Activated CD4-positive, alpha-beta T cell treated with anti-CD3 and anti-CD28 coated beads, Interleukin-2, amount 10 ng/mL, durations not matched to agents 7 days and 5 days (primary cell): ENCODE measurements around the gene CAMKMT. TPM values are rescaled to one million over a fixed set of nuclear protein-coding genes. Genes with fewer than 3 reads are reported as not detected.

ENCODE experiments used
- CTCF ChIA-PET: fragments of 350-600 bp; sonication (Branson Sonifier 250); formaldehyde crosslinking; loops from one replicate; lab custom pipeline; 2021; ENCODE audit warnings: antibody characterized with exemption; lab: Charles Lee
- POLR2A ChIA-PET: fragments of 350-600 bp; sonication (Branson Sonifier 250); formaldehyde crosslinking; loops from one replicate; lab custom pipeline; 2021; ENCODE audit warnings: antibody characterized with exemption; lab: Charles Lee
- DNase-seq: peaks from one replicate; pipeline ENCODE4 v3.0.0-alpha.2; 2020
- H3K27ac Mint-ChIP-seq: one replicate; pipeline ENCODE4 v1.8.0; 2021; ENCODE audit warnings: mild to moderate bottlenecking, moderate library complexity, mixed read lengths
- H3K27me3 Mint-ChIP-seq: one replicate; pipeline ENCODE4 v1.8.0; 2021; ENCODE audit warnings: mixed read lengths
- H3K36me3 Mint-ChIP-seq: one replicate; pipeline ENCODE4 v1.8.0; 2021; ENCODE audit warnings: low read depth, mixed read lengths
- H3K4me1 Mint-ChIP-seq: one replicate; pipeline ENCODE4 v1.8.0; 2021; ENCODE audit warnings: mixed read lengths
- H3K4me3 Mint-ChIP-seq: one replicate; pipeline ENCODE4 v1.8.0; 2021; ENCODE audit warnings: mild to moderate bottlenecking, moderate library complexity, mixed read lengths
- H3K9me3 Mint-ChIP-seq: one replicate; pipeline ENCODE4 v1.8.0; 2021; ENCODE audit warnings: mixed read lengths
- total RNA-seq, 2 experiments: library from RNA; stranded (reverse); gene quantifications; one replicate each; pipeline ENCODE4 v1.2.3, GENCODE V29; 2021

CAMKMT gene
- total RNA-seq, 2 experiments from 2014 or later = 12.1 to 13.7 TPM

- no peak for DNase-seq
- Mint-ChIP-seq H3K27me3 (no peaks in the 10 kb centered on the region), H3K36me3 (peaks cover 2% of the 10 kb centered on the region), H3K4me1 (peaks cover 4% of the 10 kb centered on the region), H3K27ac (no peak overlapping the region), H3K4me3 (no peak overlapping the region), H3K9me3 (no peaks in the 10 kb centered on the region)
- ChIA-PET CTCF (no interaction called here), POLR2A (no interaction called here)
Measured at GRCh38 chr2:44549856-44550255, 188.1 kb downstream of the CAMKMT start.

DNA sequence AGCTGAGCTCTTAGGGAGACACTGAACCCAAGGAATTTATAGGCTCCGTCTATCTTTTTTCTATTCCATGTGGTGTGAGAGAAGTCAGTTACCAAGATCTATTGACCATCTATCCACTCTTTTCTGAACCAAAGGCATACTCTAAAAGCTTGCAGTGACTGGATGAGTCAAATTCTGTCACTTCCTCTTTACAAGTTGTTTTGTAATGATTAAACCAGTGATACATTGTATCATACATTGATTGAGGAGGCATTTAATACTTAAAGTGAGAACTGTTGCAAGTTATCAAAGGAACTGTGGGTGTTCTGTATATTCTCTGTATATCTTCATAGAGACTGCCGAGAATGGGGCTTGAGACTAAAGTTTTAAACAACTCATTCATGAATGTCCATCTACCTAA is 188.8 kb downstream of the CAMKMT start:
- Mint-ChIP-seq H3K27me3 (no peaks in the 10 kb centered on the region), H3K9me3 (no peaks in the 10 kb centered on the region)
- CTCF ChIA-PET = no interaction called here

GRCh38 chr2:44551497-44551896 is 189.8 kb downstream of the CAMKMT start:
- ChIA-PET POLR2A (no interaction called here), CTCF (no interaction called here)
- Mint-ChIP-seq H3K36me3 (peaks cover 2% of the 10 kb centered on the region), H3K4me3 (no peak overlapping the region), H3K9me3 (no peaks in the 10 kb centered on the region), H3K27me3 (no peaks in the 10 kb centered on the region), H3K27ac (no peak overlapping the region), H3K4me1 (peaks cover 4% of the 10 kb centered on the region)
- no peak for DNase-seq

More for the DNA sequence above, 188.8 kb downstream of the CAMKMT start:
- Mint-ChIP-seq H3K27ac (no peak overlapping the region), H3K4me1 (peaks cover 4% of the 10 kb centered on the region), H3K36me3 (peaks cover 2% of the 10 kb centered on the region), H3K4me3 (no peak overlapping the region)
- DNase-seq = no peak
- POLR2A ChIA-PET = no interaction called here

DNA sequence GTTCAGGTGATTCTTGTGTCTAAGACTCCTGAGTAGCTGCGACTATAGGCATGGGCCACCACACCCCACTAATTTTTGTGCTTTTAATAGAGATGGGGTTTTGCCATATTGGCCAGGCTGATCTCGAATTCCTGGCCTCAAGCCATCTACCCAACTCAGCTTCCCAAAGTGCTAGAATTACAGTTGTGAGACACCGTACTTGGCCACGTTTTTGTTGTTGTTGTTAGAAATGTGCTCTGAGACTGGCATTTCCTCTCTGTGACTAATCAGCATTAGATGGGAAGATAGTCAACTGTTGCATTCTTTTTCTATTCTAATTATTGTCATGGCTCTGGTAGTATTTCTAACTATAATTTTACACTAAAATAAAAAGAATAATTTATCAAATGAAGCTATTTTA is 191.7 kb downstream of the CAMKMT start:
- H3K27me3 Mint-ChIP-seq = no peaks in the 10 kb centered on the region
- no peak overlapping the region for H3K27ac Mint-ChIP-seq
- POLR2A ChIA-PET = no interaction called here

DNA sequence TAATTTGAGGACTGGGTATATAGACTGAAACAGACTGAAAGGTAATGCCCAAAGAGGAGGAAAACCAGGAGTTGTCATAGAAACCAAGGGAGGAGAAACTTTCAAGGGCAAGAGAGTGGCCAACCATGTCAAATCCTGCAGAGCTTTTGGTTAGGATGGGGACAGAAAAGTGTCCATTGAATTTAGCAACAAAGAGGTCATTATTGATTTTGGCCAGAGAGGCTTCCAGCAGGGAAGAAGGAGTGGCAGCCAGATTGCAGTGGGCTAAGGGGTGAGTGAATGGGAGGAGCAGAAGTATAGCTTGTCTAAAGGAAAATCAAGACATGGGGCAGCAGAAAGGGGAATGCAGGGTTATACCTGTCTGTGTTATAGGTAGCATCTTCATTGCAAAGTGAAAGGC is 194.0 kb downstream of the CAMKMT start:
- ChIA-PET POLR2A (no interaction called here), CTCF (no interaction called here)
- Mint-ChIP-seq H3K4me1 (no peaks in the 10 kb centered on the region), H3K4me3 (no peak overlapping the region), H3K27ac (no peak overlapping the region), H3K27me3 (no peaks in the 10 kb centered on the region), H3K36me3 (no peaks in the 10 kb centered on the region), H3K9me3 (no peaks in the 10 kb centered on the region)
- DNase-seq = no peak

More for the DNA sequence above, 191.7 kb downstream of the CAMKMT start:
- DNase-seq = no peak
- no peak overlapping the region for H3K4me3 Mint-ChIP-seq
- no peaks in the 10 kb centered on the region for H3K9me3 Mint-ChIP-seq
- CTCF ChIA-PET = no interaction called here
- peaks cover 2% of the 10 kb centered on the region for H3K36me3 Mint-ChIP-seq
- peaks cover 4% of the 10 kb centered on the region for H3K4me1 Mint-ChIP-seq

GRCh38 chr2:44559108-44559507 is 197.4 kb downstream of the CAMKMT start:
- ChIA-PET POLR2A (no interaction called here), CTCF (interaction anchor here (1.3 kb wide), 1 partner anchor 11 kb away, joined by 4 read pairs; no protein-coding TSS in a partner anchor)
- no peaks in the 10 kb centered on the region for H3K4me1 Mint-ChIP-seq

DNA sequence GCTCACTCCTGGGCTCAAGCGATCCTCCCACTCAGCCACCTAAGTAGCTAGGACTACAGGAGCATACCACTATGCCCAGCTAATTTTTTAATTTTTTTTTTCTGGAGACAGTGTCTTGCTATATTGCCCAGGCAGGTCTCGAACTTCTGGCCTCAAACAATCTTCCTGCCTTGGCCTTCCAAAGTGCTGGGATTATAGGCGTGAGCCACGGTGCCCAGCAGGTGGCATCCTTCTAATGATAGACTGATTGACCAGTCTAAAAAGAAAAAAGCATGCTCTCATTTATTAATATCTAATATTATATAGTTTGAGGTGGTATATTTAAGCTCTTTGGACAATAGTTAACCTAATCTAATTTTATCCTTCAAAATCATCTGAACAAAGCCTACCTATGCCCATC is 198.6 kb downstream of the CAMKMT start:
- no peak overlapping the region for H3K27ac Mint-ChIP-seq
- CTCF ChIA-PET = interaction anchor here (0.6 kb wide), 1 partner anchor 51 kb away, joined by 3 read pairs; no protein-coding TSS in a partner anchor
- POLR2A ChIA-PET = no interaction called here
- H3K4me1 Mint-ChIP-seq = no peaks in the 10 kb centered on the region
- H3K27me3 Mint-ChIP-seq = no peaks in the 10 kb centered on the region
- no peaks in the 10 kb centered on the region for H3K36me3 Mint-ChIP-seq
- no peak for DNase-seq
- H3K9me3 Mint-ChIP-seq = no peaks in the 10 kb centered on the region
- H3K4me3 Mint-ChIP-seq = no peak overlapping the region

More at GRCh38 chr2:44559108-44559507, 197.4 kb downstream of the CAMKMT start:
- DNase-seq = no peak
- Mint-ChIP-seq H3K9me3 (no peaks in the 10 kb centered on the region), H3K4me3 (no peak overlapping the region), H3K27ac (no peak overlapping the region), H3K36me3 (no peaks in the 10 kb centered on the region), H3K27me3 (no peaks in the 10 kb centered on the region)

GRCh38 chr2:44560941-44561340 is 199.2 kb downstream of the CAMKMT start:
- H3K27ac Mint-ChIP-seq = no peak overlapping the region
- H3K4me1 Mint-ChIP-seq = no peaks in the 10 kb centered on the region
- H3K9me3 Mint-ChIP-seq = no peaks in the 10 kb centered on the region
- no peaks in the 10 kb centered on the region for H3K36me3 Mint-ChIP-seq
- no peaks in the 10 kb centered on the region for H3K27me3 Mint-ChIP-seq
- POLR2A ChIA-PET = no interaction called here
- no peak for DNase-seq
- CTCF ChIA-PET = no interaction called here
- no peak overlapping the region for H3K4me3 Mint-ChIP-seq

DNA sequence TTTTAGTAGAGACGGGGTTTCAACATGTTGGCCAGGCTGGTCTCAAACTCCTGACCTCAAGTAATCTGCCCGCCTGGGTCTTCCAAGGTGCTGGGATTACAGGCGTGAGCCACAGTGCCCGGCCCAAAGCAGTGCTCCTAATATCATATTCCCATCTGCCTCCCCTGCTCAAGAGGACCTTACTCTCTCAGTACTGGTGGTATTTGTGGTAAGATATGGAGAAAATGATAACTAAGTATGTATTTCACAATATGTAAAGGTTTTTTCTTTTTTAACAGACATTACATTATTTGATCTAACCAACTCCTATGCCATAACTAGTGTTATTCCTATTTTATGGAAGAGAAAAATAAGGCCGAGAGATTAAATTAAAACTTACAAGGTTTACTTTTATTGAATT is 201.0 kb downstream of the CAMKMT start:
- POLR2A ChIA-PET = interaction anchor here (0.7 kb wide), 1 partner anchor 307 kb away, joined by 3 read pairs; no protein-coding TSS in a partner anchor
- Mint-ChIP-seq H3K27me3 (no peaks in the 10 kb centered on the region), H3K4me1 (no peaks in the 10 kb centered on the region), H3K36me3 (no peaks in the 10 kb centered on the region), H3K27ac (no peak overlapping the region), H3K9me3 (no peaks in the 10 kb centered on the region), H3K4me3 (no peak overlapping the region)
- CTCF ChIA-PET = interaction anchor here (1.2 kb wide), 1 partner anchor 15 kb away, joined by 3 read pairs; no protein-coding TSS in a partner anchor
- DNase-seq = no peak

DNA sequence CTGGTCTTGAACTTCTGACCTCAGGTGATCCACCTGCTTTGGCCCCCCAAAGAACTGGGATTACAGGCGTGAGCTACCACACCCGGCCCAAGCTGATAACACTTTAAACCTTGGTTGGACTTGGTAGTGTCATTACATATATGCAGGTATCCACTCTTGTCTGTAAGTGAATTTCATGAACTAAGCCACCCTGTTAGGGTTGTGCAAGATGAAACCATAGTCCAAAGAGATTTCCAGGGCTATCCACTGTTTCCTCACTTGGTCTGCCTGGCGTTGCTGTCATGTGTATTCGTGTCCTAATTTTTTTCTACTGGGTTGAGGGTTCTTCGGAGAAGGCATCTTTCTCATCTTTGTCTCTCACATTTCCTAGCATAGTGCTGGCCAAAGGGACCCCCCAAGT is 203.0 kb downstream of the CAMKMT start:
- Mint-ChIP-seq H3K27me3 (no peaks in the 10 kb centered on the region), H3K9me3 (no peaks in the 10 kb centered on the region), H3K36me3 (no peaks in the 10 kb centered on the region), H3K4me1 (no peaks in the 10 kb centered on the region), H3K4me3 (no peak overlapping the region), H3K27ac (no peak overlapping the region)
- DNase-seq = no peak
- ChIA-PET POLR2A (interaction anchor here (0.6 kb wide), 1 partner anchor 1265 kb away, joined by 3 read pairs; no protein-coding TSS in a partner anchor), CTCF (no interaction called here)

- no peak for DNase-seq
- Mint-ChIP-seq H3K4me1 (peaks cover 11% of the 10 kb centered on the region), H3K27ac (no peak overlapping the region), H3K27me3 (no peaks in the 10 kb centered on the region), H3K4me3 (no peak overlapping the region), H3K36me3 (no peaks in the 10 kb centered on the region), H3K9me3 (no peaks in the 10 kb centered on the region)
- POLR2A ChIA-PET = no interaction called here
- CTCF ChIA-PET = interaction anchor here (1.2 kb wide), 1 partner anchor 23 kb away, joined by 3 read pairs; no protein-coding TSS in a partner anchor
Measured at GRCh38 chr2:44566059-44566458, 204.3 kb downstream of the CAMKMT start.

- no peak for DNase-seq
- no peak overlapping the region for H3K27ac Mint-ChIP-seq
- no peaks in the 10 kb centered on the region for H3K9me3 Mint-ChIP-seq
- POLR2A ChIA-PET = no interaction called here
- H3K4me1 Mint-ChIP-seq = peaks cover 12% of the 10 kb centered on the region
- no peak overlapping the region for H3K4me3 Mint-ChIP-seq
- CTCF ChIA-PET = no interaction called here
- H3K36me3 Mint-ChIP-seq = no peaks in the 10 kb centered on the region
- H3K27me3 Mint-ChIP-seq = no peaks in the 10 kb centered on the region
Measured at GRCh38 chr2:44569491-44569890, 207.7 kb downstream of the CAMKMT start.

GRCh38 chr2:44570271-44570670 is 208.5 kb downstream of the CAMKMT start:
- H3K4me1 Mint-ChIP-seq = peaks cover 12% of the 10 kb centered on the region
- no peak for DNase-seq
- H3K9me3 Mint-ChIP-seq = no peaks in the 10 kb centered on the region
- H3K36me3 Mint-ChIP-seq = no peaks in the 10 kb centered on the region
- POLR2A ChIA-PET = no interaction called here
- no peak overlapping the region for H3K4me3 Mint-ChIP-seq
- no peak overlapping the region for H3K27ac Mint-ChIP-seq
- CTCF ChIA-PET = no interaction called here
- no peaks in the 10 kb centered on the region for H3K27me3 Mint-ChIP-seq

DNA sequence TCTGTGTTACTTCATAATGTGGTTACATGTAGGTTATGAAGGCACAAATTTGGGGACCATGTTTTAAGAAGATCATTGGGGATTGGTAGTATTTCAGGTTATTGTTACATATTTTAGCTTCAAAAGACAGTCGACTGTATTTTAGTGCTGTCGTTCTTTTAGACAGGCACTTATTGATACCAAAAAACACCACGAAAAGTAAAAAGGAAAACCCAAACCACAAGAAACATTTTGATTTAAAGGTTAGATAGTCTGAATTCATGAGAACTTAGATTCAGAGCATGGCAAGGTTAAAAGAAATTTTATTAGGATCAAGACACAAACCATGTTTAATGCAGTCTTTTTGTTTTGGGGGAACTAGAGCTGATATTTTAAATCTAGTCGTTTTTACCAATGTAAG is 209.0 kb downstream of the CAMKMT start:
- no peaks in the 10 kb centered on the region for H3K9me3 Mint-ChIP-seq
- no peaks in the 10 kb centered on the region for H3K36me3 Mint-ChIP-seq
- no peak overlapping the region for H3K27ac Mint-ChIP-seq
- CTCF ChIA-PET = no interaction called here
- no peak for DNase-seq
- peaks cover 12% of the 10 kb centered on the region for H3K4me1 Mint-ChIP-seq
- POLR2A ChIA-PET = no interaction called here
- H3K4me3 Mint-ChIP-seq = no peak overlapping the region
- H3K27me3 Mint-ChIP-seq = no peaks in the 10 kb centered on the region
